Ammon's horn (tissue), 1 donor: ENCODE data around the gene ATP2B2.

ENCODE experiments used
- DNase-seq: peaks from one replicate; pipeline ENCODE4 v3.0.0-alpha.2; 2016; ENCODE audit warnings: low spot score

The ATP2B2 gene

DNA sequence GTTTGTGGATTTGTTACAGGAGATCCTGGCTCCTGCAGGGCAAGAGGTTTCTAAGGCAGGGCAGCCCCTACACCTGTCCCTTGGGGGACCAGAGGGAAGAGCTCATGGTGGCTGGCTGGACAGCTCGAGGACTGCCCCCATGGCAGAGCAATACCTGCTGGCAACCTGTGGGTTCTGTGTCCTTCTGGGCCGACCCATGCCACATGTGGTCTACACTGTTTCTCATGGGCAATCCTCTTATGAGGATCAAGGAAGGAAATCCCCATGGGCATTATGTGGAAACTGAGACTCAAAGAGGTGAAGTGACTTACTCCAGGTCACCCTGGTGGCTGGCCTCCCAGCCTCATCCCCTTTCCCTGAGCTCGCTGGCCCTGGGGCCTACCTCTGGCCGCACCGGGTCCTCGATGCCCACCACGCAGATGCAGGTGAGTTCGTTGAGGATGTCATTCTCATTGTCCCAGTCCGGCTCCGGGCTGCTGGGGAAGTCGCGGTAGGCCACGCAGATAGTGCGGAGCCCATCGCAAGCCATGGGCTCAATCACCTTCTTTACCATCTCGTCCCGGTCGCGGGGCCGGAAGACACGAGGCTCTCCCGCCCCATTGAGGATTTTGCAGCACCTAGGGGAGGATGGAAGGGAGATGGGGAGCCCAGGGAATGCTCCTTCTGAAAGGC, 146.9 kb downstream of the ATP2B2 start:
- no peak for DNase-seq

DNA sequence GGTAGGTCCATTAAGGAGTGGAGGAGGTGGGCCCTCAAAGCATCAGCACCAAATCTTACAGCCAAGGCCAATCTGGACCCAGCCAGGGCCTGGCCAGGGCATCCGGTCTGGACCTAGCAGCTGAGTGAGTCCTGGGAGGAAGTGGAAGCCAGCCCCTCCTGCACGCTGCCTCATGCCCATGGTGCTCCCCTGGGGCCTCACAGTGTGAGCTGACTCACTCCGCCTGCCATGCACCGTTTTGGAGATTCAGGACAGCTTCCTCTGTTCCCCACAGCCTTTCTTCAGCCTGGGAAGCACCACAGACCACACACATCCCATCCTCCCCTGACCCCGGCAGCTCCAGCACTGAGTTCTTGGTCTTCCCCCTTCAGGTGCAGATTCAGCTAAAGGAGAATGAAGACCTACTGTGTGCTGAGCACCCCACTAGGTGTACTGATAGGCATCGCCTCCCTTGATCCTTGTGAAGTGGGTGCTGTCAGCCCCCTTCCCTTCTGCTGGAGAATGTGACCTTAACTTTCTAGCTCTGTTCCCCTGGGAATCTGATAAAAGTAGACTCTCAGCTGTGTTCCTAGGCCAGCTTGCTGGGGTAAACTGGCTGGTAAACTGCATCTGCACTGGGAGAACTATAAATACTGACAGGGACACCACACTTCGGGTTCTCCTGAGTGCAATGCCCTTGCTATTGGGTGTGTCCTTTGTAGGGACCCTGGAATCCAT, 147.6 kb downstream of the ATP2B2 start:
- DNase-seq: no peak

DNA sequence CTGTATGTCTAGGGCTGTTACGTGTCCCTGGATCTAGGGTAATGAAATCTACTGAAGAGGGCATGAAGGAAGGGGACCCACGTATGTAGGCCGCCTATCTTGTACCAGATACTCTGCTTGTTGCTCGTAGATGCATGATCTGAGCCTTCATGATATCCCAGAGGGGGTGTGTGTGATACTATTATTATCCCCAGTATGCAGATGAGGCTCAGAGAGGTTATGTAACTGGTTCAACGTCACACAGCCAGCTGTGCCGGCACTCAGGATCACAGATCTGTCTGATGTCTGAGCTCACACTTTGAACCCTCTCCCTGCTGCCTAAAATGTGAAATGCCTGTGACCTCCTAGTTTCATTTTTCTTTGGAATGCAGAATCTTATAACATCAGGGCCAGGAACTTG, 148.3 kb downstream of the ATP2B2 start:
- DNase-seq: no peak

- no peak for DNase-seq
Observed at GRCh38 chr3:10356461-10356981, 148.9 kb downstream of the ATP2B2 start.

DNA sequence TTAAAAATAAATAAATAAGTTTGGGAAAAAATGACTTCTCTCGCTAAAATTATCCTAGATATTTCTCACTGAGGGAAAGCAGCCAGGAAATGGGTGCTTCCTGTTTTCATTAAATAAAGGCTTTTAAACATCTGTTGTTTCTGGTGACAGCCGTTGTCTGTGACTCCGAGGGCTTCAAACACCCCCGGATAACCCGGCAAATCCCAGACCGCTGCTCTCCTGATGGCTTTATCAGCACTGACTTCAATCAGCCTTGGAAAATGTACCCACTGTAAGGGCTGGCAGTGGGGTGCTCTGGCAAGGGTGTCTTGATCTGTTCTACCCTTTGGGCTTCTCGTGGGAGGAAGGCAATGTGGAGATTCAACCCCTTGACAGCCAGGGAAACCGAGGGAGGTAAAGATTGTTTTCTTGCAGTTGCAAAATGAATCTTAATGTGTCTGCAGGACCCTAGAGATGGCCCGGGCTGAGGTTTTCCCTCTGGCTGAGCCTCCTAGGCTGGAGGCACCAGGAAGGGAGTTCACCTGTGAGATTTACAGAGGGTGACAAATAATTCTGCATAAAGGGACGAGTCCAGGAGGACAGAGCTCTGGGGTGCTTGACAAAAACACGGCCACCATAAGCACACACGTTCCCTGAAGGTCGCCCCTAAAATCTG, 150.9 kb downstream of the ATP2B2 start:
- DNase-seq: peak; percentile 25

- DNase-seq: no peak
Observed at GRCh38 chr3:10353661-10354360, 151.6 kb downstream of the ATP2B2 start.

DNA sequence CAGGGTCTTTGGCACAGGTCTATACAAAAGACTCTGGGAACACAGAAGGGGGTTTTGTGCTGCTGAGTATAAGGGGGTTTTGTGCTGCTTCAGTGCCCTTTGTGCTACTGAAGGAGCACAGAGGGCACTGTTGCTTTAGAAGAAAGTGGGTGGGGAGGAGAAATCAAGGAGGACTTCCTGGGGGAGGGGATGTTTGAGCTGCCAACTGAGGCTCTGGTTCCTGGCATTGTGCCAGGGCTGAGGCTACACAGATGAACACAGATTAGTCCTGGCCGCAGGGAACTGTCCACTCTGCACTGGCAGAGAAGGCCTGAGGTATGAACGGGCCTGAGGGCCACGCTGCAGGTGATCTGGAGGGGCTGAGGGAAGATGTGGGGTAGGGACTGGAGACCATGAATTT, 152.2 kb downstream of the ATP2B2 start:
- no peak for DNase-seq

DNA sequence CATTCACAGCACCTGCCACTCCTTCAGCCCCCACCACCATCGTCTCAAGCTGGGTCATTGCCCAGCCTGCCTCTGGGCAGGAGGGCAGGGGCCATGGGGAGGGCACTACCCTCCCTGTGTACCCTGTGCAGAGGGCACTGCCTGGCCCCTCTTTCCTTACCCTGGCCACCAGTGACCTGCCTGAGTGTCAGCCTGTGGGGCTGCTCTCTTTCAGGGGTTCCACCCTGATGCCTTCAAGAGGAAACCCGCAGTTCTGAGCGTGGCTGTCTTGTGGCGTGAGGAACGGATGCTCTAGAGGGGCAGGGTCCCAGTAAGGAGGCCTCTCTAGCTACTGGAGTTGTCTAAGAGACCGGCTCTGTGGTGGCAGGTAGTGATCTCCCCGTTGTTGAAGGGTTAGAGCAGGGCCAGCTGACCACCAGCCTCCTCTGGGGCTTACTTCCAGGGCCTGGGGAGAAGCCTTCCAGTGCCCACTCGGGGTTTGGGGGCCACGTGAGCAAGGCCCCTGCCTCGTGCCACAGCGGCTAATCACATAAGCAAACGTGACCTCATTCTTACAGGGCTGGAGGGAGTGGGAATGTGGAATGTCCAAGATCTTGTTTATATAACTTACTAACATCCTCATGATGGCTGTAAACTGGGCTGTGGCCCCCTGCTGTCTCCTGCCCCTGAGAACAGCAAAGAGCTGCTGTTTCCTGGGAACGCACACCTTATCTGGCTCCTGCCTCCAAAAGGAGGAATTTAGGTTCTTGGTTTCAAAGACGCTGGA, 153.1 kb downstream of the ATP2B2 start:
- DNase-seq: no peak

DNA sequence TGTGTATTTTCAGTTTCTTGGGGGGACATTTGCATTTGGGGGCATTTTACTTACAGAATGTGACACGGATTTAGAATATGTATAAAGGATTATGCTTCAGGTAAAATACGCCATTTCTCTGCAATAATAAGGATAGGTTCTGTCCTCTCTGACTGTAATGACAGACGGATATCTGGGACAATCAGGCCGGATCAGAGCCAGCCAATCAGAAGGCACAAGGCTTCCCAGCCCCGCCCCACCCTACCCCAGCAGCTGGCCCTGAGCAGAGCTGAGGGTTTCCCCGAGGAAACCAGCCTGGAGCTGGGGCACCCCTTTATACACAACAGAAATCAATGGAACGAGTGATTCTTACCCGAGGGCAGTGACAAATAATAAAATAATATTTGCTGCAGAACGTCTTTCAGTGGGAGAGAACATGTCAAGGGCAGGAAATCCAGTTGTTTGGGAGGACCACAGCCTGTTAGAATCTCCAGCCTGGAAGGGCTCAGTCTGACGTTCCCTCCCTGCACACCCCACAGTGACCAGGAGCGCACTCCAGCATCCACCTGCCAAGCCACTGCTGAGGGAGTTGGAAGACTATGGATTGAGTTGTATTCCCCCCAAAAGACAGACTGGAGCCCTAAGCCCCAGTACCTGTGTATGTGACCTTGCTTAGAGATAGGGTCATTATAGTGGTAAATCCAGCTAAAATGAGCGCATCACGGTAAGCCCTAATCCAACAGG, 154.2 kb downstream of the ATP2B2 start:
- no peak for DNase-seq

DNA sequence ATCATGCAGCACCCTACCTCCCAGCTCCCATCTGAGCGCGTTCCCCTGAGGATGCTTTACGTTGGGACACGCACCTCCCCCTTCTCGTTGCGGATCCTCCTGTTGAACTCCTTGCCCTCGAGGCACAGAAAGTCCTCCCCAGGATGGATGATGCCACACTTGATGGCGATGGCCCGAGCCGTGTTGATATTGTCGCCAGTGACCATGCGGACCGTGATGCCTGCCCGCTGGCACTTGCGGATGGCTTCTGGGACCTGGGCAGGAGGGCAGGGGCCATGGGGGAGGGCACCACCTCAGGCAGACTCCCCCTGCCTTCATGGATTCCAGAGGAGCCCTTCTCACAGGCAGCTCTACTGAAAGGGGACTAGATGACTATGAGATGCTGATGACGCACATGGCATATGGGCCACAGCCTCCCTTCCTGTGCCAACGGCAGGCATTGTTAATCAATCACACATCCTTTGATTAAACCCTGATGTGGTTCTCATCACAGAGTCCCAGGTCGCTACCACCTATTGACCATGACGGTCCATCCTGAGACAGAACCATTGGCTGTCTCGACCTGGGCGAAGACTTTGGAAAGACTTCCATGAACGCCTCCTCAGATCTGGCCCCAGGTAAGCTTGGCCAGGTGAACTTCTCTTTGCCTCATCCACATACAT, 154.9 kb downstream of the ATP2B2 start:
- no peak for DNase-seq

DNA sequence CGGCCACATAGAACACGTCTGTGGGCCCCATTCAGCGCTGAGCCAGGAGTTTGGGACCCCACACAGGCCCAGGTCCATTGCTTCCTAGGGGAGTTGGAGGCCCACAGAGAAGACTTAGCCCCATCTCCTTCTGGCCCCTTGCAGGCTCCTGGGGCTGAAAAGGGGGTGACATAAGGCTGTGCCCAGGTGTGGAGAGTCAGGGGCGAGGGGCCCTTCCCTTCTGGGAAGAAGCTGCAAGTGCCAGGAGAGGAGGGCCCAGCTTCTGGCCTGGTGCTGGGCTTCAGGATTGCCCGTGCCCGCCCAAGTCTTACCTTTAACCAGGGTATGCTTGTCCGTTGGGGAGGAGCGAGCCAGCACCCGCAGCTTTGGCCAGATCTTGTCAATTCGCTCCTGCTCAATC, 155.6 kb downstream of the ATP2B2 start:
- no peak for DNase-seq

DNA sequence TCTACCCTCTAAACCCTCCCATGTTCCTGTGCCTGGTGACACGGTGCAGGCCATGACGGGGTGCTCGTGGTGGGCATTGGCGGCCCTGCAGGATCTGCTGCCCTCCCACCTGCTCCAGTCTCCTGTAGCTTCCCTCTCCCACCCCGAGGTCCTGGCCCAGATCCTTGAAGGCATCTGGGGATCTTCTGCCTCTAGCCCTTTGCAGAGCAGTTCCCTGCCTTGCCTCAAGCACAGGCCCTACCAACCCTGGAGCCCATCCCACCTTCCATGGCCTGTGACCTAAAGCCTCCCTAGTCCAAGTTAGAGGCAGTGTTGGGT, 157.0 kb downstream of the ATP2B2 start:
- DNase-seq: no peak

DNA sequence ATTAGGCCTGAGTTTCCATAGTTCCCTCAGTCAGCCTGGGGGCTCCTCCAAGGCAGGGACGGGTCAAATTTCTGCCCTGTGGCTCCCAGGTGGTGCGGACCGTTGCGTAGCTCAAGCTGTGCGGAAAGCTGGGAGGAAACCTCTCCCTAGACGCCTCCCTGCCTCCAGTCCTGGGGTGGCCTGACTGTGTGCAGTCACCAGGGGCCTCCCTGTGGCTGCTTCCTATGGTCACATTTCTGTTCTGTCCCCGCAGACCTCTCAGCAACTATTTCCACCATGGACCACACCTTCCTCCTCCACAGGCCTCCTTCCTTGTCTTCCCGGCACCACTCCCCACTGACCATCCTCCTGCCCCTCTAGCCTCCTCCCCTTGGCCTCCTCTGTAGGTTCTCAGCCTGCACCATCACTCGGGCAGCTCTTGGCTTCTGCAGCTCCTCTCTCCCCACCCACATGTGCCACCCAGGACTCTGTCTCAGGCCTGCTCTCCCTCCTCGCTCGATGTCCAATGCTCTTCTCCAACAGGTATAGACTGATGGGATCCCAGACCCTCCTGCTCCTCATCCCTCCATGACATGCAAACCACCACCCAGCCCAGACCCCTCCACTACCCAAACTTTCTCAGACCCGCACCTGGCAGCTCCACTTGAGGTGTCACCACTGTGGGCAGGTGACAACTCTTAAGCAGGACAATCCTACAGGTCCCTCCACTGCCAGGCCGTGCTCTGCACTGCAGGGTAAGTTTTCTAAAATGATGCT, 157.6 kb downstream of the ATP2B2 start:
- no peak for DNase-seq

DNA sequence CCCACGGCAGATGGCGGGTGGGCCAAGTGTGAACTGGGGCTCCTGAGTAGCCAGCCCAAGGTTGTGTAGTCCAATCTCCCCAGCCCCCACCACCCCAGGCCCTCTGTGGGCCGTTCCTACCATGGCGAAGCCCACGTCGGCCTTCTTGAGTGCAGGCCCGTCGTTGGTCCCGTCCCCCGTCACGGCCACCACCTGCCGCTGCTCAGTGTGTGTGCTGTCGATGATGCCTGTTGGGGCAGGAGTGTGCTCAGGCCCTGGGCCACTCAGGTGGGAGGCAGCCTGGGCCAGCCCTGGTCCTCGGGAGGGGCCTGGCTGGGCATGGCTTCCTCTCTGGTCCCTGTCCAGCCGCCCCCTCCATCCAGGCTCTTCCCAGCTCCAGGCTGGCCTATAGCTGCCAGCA, 159.5 kb downstream of the ATP2B2 start:
- no peak for DNase-seq

- no peak for DNase-seq
Observed at GRCh38 chr3:10344944-10345575, 160.3 kb downstream of the ATP2B2 start.

GRCh38 chr3:10344147-10344943, 161.0 kb downstream of the ATP2B2 start:
- peak; percentile 68 for DNase-seq

- DNase-seq: no peak
Observed at GRCh38 chr3:10343526-10343925, 161.9 kb downstream of the ATP2B2 start.

DNA sequence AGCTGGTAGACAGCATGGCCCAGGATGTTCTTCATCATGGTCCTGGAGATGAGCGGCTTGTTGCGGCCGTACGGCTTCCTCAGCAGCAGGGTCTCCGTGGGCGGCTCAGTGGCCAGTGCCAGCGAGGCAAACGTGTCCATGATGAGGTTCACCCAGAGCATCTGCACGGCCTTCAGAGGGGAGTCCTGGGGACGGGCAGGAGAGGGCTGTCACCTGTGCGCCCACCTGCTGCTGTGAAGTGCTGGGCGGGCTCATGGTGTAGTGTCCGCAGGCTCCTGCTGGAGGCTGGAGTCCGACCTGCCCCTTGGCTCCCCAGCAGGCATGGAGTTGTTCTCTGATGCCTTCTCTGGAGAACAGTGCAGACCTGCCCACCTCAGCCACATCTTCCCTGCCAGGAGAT, 162.6 kb downstream of the ATP2B2 start:
- no peak for DNase-seq
